Esophagus muscularis mucosa (tissue), 4 donors: ENCODE results near the gene CNIH4. TPM values are rescaled to one million over a fixed set of nuclear protein-coding genes. Genes with fewer than 3 reads are reported as not detected.

Source experiments
- DNase-seq: peaks from one replicate; pipeline ENCODE4 v3.0.0-alpha.2; 2017; ENCODE audit errors: extremely low spot score
- H3K27ac ChIP-seq, 4 donors: fragments of 200-600 bp; sonication (generic); replicated peaks in 1 of 4; 1 replicate in 3 of 4; 2 replicates in 1 of 4; pipeline ENCODE4 v1.5.1; 2016 to 2019; ENCODE audit warnings: mild to moderate bottlenecking in 1 of 4
- H3K27me3 ChIP-seq, 4 donors: fragments of 200-600 bp; sonication (generic); one replicate each; pipeline versions ENCODE4 v1.5.1 to v1.6.0; 2016 to 2019
- H3K36me3 ChIP-seq, 4 donors: fragments of 200-600 bp; sonication (generic); one replicate each; pipeline ENCODE4 v1.5.1; 2016 to 2019
- H3K4me1 ChIP-seq, 4 donors: fragments of 200-600 bp; sonication (generic); one replicate each; pipeline ENCODE4 v1.5.1; 2016 to 2019
- H3K4me3 ChIP-seq, 4 donors: fragments of 200-600 bp; sonication (generic); 1 replicate in 2 of 4; 2 replicates in 2 of 4; pipeline ENCODE4 v1.5.1; 2016 to 2019; ENCODE audit warnings: mild to moderate bottlenecking in 4 of 4, moderate library complexity in 1 of 4
- H3K9me3 ChIP-seq, 4 donors: fragments of 200-600 bp; sonication (generic); 1 replicate in 3 of 4; 2 replicates in 1 of 4; pipeline ENCODE4 v1.5.1; 2016 to 2019
- EP300 ChIP-seq: sonication (generic); formaldehyde crosslinking; IDR thresholded peaks from one replicate; pipeline ENCODE4 v1.6.1; 2017; ENCODE audit warnings: antibody characterized with exemption
- POLR2A ChIP-seq: fragments of 450-650 bp; IDR thresholded peaks from one replicate; pipeline ENCODE4 v1.6.1; 2017; ENCODE audit warnings: antibody characterized with exemption, moderate library complexity, mild to moderate bottlenecking, low read depth
- POLR2AphosphoS5 ChIP-seq, 2 donors: sonication (generic); formaldehyde crosslinking; IDR thresholded peaks; one replicate each; pipeline ENCODE4 v1.6.1; 2017; ENCODE audit warnings: antibody characterized with exemption in 2 of 2
- WGBS: methylation state at CpG from one replicate; pipeline ENCODE4 v1.1.5; 2018; 5-methylcytosine and 5-hydroxymethylcytosine counted together
- intact Hi-C: fragments of 100-400 bp; cut with DNase I; formaldehyde crosslinking; loops from one replicate; pipeline ENCODE4 v1.15.1; 2023
- total RNA-seq, 4 donors: library from RNA; depleted of rRNA; stranded (reverse); fragments of >200 nt; gene quantifications; one replicate each; pipeline versions ENCODE4 v1.1.0 to v1.2.1, GENCODE V29; 2016
- TF ChIP-seq, protein P1 (sequence below), 3 experiments: fragments of 200-600 bp in 2 of 3; fragments of 450-650 bp in 1 of 3; sonication (generic) in 2 of 3; IDR thresholded peaks; one replicate each; pipeline ENCODE4 v1.5.1; 2017 to 2019; ENCODE audit warnings: antibody characterized with exemption in 3 of 3, mild to moderate bottlenecking in 2 of 3, moderate library complexity in 1 of 3

The CNIH4 gene
- total RNA-seq, 4 donors from 2014 or later: 34.0 to 61.0 (median 46.9) TPM

DNA sequence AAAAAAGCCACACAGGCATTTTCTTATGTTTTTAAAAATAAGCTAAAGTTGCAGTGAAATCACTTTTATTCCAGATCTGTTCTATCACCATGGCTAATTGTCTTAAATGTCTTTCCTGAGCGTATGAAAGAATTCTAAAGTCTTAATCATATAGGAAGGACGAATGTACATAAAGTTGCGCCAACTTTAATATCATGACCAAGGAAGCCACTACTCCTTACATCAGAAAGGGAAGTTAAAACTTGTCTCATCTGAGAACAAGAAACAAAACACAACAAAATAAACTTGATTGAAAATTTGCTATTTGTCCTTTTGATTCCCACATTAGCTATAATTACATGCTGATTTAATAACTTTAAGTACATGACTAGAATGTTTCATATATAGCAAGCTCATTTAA, 26.5 kb downstream of the CNIH4 start:
- Histone ChIP-seq H3K27ac (no peak overlapping the region), H3K36me3 (peaks cover 8 to 63% (median 14%) of the 10 kb centered on the region in 4 donors)

DNA sequence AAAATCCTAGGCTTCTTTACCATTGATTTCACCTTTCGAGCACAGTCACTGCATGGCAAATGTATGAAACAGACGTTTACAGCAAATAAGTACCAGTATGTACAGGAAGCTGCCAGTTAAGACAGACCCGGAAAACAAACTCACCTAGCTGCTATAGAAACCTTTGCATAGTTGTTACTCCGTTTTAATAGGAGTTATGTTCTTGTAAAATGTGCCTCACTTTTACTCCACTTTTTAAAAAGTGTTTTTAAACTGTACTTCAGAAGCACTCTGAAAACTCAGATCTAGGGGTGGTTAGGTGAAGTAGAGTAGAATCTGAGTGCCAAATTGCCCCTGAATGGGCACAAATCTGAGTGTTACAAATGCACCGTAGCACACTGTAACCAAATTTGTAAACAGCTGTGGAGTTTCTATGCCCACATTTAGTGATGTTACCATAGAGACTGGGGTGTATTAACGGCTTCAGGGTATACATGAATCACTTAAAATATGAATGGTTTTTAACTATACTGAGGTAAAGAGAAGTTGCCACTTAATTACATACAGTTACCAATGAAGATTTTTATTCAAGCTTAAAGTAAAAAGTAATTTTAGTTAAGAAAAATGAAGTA, 30.7 kb downstream of the CNIH4 start:
- intact Hi-C loops: no loop called here
- Histone ChIP-seq H3K36me3 (peaks cover 38 to 83% (median 47%) of the 10 kb centered on the region in 4 donors), H3K4me1 (peaks cover 0 to 17% (median 14%) of the 10 kb centered on the region in 4 donors), H3K27me3 (no peaks in the 10 kb centered on the region), H3K27ac (no peak overlapping the region), H3K9me3 (no peaks in the 10 kb centered on the region), H3K4me3 (no peak overlapping the region)
- no peak for DNase-seq
- WGBS: 66% methylated on average over 6 of the region's 6 CpGs
- no peak for TF ChIP-seq EP300
- no peak for TF ChIP-seq POLR2A
- TF ChIP-seq POLR2AphosphoS5 (IDR thresholded peaks at IDR 0.05): no peak
- TF ChIP-seq, protein P1, sequence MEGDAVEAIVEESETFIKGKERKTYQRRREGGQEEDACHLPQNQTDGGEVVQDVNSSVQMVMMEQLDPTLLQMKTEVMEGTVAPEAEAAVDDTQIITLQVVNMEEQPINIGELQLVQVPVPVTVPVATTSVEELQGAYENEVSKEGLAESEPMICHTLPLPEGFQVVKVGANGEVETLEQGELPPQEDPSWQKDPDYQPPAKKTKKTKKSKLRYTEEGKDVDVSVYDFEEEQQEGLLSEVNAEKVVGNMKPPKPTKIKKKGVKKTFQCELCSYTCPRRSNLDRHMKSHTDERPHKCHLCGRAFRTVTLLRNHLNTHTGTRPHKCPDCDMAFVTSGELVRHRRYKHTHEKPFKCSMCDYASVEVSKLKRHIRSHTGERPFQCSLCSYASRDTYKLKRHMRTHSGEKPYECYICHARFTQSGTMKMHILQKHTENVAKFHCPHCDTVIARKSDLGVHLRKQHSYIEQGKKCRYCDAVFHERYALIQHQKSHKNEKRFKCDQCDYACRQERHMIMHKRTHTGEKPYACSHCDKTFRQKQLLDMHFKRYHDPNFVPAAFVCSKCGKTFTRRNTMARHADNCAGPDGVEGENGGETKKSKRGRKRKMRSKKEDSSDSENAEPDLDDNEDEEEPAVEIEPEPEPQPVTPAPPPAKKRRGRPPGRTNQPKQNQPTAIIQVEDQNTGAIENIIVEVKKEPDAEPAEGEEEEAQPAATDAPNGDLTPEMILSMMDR (IDR thresholded peaks at IDR 0.05): no peak

More for the DNA sequence above, 26.5 kb downstream of the CNIH4 start:
- Histone ChIP-seq H3K4me3 (no peak overlapping the region), H3K27me3 (no peaks in the 10 kb centered on the region), H3K9me3 (no peaks in the 10 kb centered on the region), H3K4me1 (peaks cover under 1 to 17% (median 14%) of the 10 kb centered on the region in 4 donors)
- TF ChIP-seq EP300: no peak
- TF ChIP-seq, protein P1 (IDR thresholded peaks at IDR 0.05): no peak
- TF ChIP-seq POLR2A: no peak
- TF ChIP-seq POLR2AphosphoS5 (IDR thresholded peaks at IDR 0.05): no peak
- intact Hi-C loops: no loop called here
- 91% methylated on average over 3 of the region's 3 CpGs for WGBS
- DNase-seq: no peak

DNA sequence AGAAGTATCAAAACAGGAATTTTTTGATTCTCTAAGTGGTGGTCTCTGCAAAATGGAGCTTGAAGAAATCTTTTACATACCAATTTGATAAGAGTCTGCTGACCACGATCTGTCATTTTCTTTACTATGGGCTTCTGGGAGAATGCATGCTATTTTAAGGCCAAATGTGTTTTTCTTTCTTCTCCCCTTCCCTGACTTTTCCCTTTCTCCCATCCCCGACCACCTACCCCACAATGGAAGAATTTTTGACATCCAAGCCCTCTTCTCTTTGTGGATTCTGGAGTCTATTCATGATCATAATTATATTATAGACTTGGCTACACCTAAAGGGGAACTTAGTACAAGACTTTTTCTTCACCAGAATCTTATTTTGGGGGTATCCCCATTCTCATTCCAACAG, 31.3 kb downstream of the CNIH4 start:
- H3K36me3 ChIP-seq: peaks cover 41 to 88% (median 51%) of the 10 kb centered on the region in 4 donors
- 88% methylated on average over 2 of the region's 2 CpGs for WGBS
- no peaks in the 10 kb centered on the region for H3K9me3 ChIP-seq
- TF ChIP-seq EP300 (no peak), POLR2A (no peak), POLR2AphosphoS5 (IDR thresholded peaks at IDR 0.05) (no peak)
- TF ChIP-seq, protein P1 (IDR thresholded peaks at IDR 0.05): no peak
- peaks cover 0 to 17% (median 14%) of the 10 kb centered on the region in 4 donors for H3K4me1 ChIP-seq
- H3K4me3 ChIP-seq: no peak overlapping the region
- intact Hi-C loops: no loop called here
- no peak for DNase-seq
- no peaks in the 10 kb centered on the region for H3K27me3 ChIP-seq
- H3K27ac ChIP-seq: no peak overlapping the region

DNA sequence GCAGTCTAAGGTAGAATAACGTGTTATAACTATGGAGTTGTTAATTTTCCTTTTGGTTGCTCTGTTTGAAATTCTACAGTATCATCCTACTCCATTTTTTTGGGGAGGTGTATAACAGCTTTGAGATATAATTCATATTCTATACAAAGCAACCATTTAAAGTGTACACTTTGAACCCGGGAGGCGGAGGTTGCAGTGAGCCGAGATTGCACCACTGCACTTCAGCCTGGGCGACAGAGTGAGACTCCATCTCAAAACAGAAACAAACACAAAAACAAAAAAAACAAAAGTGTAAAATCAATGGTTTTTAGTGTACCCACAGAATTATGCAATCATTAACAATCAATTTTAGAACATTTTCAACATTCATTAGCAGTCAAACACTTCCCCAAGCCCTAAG, 33.8 kb downstream of the CNIH4 start:
- Histone ChIP-seq H3K36me3 (peaks cover 62 to 95% (median 75%) of the 10 kb centered on the region in 4 donors), H3K4me3 (no peak overlapping the region), H3K27ac (no peak overlapping the region), H3K9me3 (no peaks in the 10 kb centered on the region), H3K4me1 (peaks cover 0 to 17% (median 14%) of the 10 kb centered on the region in 4 donors), H3K27me3 (no peaks in the 10 kb centered on the region)
- no peak for DNase-seq
- intact Hi-C loops: no loop called here
- WGBS: 87% methylated on average over 5 of the region's 5 CpGs
- no peak for TF ChIP-seq POLR2A
- no peak for TF ChIP-seq POLR2AphosphoS5 (IDR thresholded peaks at IDR 0.05)
- TF ChIP-seq, protein P1 (IDR thresholded peaks at IDR 0.05): no peak
- TF ChIP-seq EP300: no peak
